Common myeloid progenitor, CD34-positive (primary cell): ENCODE data around the gene DOK3.

Experiments
- CTCF ChIA-PET: fragments of 350-600 bp; sonication (Branson Sonifier 250); formaldehyde crosslinking; loops from one replicate; lab custom pipeline; 2021; ENCODE audit warnings: antibody characterized with exemption; lab: Charles Lee
- POLR2A ChIA-PET: fragments of 350-600 bp; sonication (Branson Sonifier 250); formaldehyde crosslinking; loops from one replicate; lab custom pipeline; 2021; ENCODE audit warnings: antibody characterized with exemption; lab: Charles Lee
- DNase-seq, 3 donors: peaks; one replicate each; pipeline versions ENCODE4 v3.0.0 to v3.0.0-alpha.2; 2013
- H3K27ac ChIP-seq, 2 experiments: 1 replicate in 1 of 2; 2 replicates in 1 of 2; pipeline ENCODE4 v1.7.0; 2013; ENCODE audit warnings: inconsistent platforms in 2 of 2, low read length in 2 of 2, mild to moderate bottlenecking in 2 of 2, low read depth in 1 of 2, moderate library complexity in 1 of 2; ENCODE audit not compliant: severe bottlenecking in 2 of 2, insufficient read depth in 1 of 2, poor library complexity in 1 of 2
- H3K27me3 ChIP-seq, 5 experiments: replicated peaks in 2 of 5; 1 replicate in 3 of 5; 2 replicates in 2 of 5; pipeline versions ENCODE4 v1.6.1 to v1.7.0; 2013; ENCODE audit warnings: low read length in 4 of 5, mild to moderate bottlenecking in 2 of 5, moderate library complexity in 2 of 5, inconsistent platforms in 1 of 5; ENCODE audit not compliant: insufficient read depth in 5 of 5, control insufficient read depth in 4 of 5
- H3K36me3 ChIP-seq, 4 experiments: 1 replicate in 2 of 4; 2 replicates in 2 of 4; pipeline versions ENCODE4 v1.6.1 to v1.7.0; 2013; ENCODE audit warnings: low read length in 3 of 4, control low read depth in 1 of 4, mild to moderate bottlenecking in 1 of 4; ENCODE audit not compliant: control insufficient read depth in 4 of 4, insufficient read depth in 4 of 4
- H3K4me1 ChIP-seq, 4 experiments: 1 replicate in 3 of 4; 2 replicates in 1 of 4; pipeline versions ENCODE4 v1.6.1 to v1.7.1; 2013; ENCODE audit warnings: low read length in 3 of 4, mild to moderate bottlenecking in 3 of 4, control low read depth in 1 of 4, inconsistent platforms in 1 of 4, moderate library complexity in 1 of 4; ENCODE audit not compliant: control insufficient read depth in 4 of 4, insufficient read depth in 4 of 4; ENCODE audit errors: control extremely low read depth in 1 of 4
- H3K4me3 ChIP-seq, 7 experiments: 1 replicate in 4 of 7; 2 replicates in 3 of 7; pipeline versions ENCODE4 v1.5.1 to v1.7.0; 2013; ENCODE audit warnings: mild to moderate bottlenecking in 7 of 7, low read length in 6 of 7, moderate library complexity in 6 of 7, inconsistent platforms in 2 of 7, low read depth in 2 of 7, control low read depth in 1 of 7; ENCODE audit not compliant: insufficient read depth in 4 of 7, control insufficient read depth in 1 of 7; ENCODE audit errors: extremely low read depth in 1 of 7
- H3K9me3 ChIP-seq, 5 experiments: 1 replicate in 4 of 5; 2 replicates in 1 of 5; pipeline versions ENCODE4 v1.6.1 to v1.7.1; 2013; ENCODE audit warnings: low read length in 4 of 5, mild to moderate bottlenecking in 2 of 5, inconsistent platforms in 1 of 5, low read depth in 1 of 5, moderate library complexity in 1 of 5; ENCODE audit not compliant: control insufficient read depth in 4 of 5, insufficient read depth in 2 of 5; ENCODE audit errors: control extremely low read depth in 1 of 5
- WGBS: methylation state at CpG from one replicate; pipeline ENCODE4 v1.1.5; 2013; ENCODE audit not compliant: insufficient coverage; 5-methylcytosine and 5-hydroxymethylcytosine counted together

The DOK3 gene

DNA sequence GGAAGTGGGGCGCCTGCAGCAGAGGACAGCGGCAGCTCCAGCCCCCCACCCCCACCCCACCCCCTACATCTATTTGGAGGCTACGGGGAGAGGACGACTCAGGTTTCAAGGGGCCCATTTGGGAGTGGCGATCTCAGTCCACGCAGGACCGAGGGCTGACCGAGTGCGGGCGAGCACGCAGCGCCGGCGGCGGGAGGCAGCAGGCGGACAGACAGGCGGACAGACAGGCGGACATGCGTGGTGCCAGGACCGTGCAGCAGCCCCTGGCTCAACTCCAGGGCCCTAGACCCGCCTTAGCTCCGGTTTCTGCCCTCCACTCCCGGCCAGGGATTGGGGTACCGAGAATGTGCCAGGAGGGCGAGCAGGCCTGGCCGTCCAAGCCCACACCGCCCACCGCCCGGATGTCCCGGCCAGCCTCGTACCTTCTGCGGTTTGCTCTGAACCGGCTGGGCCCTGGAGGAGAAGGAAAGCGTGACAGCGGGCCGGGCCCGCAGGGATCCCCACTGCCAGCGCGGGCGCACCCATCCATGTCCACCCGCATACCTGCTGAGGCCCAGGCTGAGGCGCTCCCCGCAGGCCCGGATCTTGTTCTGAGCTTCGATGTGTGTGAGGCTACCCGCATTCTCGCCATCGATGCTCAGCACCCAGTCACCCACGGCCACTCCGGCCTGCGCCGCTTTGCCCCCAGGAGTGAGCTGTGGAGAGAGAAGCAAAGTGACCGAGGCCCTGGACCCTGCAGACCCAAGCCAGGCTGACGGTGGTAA is 17.5 kb downstream of the DOK3 start:
- CTCF ChIA-PET = interaction anchor here (1.1 to 18.3 kb wide), 8 partner anchors 13 to 182 kb away, joined by 3 to 206 read pairs (median 4); partner anchors contain the start of gene DOK3
- no peak for DNase-seq
- Histone ChIP-seq H3K4me3 (no peak overlapping the region), H3K4me1 (peaks cover 2 to 41% (median 34%) of the 10 kb centered on the region in 4 experiments), H3K9me3 (no peaks in the 10 kb centered on the region), H3K36me3 (peaks cover 7 to 48% (median 16%) of the 10 kb centered on the region in 4 experiments), H3K27me3 (no peaks in the 10 kb centered on the region), H3K27ac (no peak overlapping the region)
- POLR2A ChIA-PET = interaction anchor here (0.5 kb wide), 1 partner anchor 956 kb away, joined by 3 read pairs; no protein-coding TSS in a partner anchor
- WGBS = 98% methylated on average over 50 of the region's 54 CpGs

DNA sequence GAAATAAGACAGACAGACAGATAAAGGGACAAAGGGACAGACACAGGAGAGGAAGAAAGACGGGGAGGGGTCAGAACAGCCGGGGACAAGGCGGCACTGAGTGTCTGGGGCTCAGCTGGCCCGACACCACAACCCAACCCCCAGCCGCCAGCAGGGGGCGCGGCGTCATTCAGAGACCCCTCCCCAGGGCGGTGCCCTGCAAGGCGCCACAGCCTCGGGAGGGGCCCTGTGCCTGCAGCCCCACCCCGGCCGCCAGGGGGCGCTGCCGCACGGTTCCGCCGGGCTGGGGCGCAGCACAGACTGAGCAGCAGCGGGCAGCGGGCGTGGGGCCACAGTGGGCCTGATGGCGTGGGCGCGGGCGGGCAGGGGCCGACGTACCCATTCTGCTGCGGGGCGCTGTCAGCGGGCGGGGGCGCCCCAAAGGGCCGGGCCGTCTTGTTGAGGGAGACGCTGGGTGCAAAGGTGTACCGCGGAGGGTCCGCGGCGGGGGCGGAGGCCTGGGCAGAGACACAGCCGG is 18.1 kb downstream of the DOK3 start:
- Histone ChIP-seq H3K9me3 (no peaks in the 10 kb centered on the region), H3K4me1 (peaks cover 2 to 35% (median 28%) of the 10 kb centered on the region in 4 experiments), H3K36me3 (peaks cover 7 to 50% (median 17%) of the 10 kb centered on the region in 4 experiments), H3K27ac (no peak overlapping the region), H3K27me3 (no peaks in the 10 kb centered on the region), H3K4me3 (no peak overlapping the region)
- ChIA-PET POLR2A (no interaction called here), CTCF (interaction anchor here (1.3 to 18.3 kb wide), 3 partner anchors 12 to 19 kb away, joined by 4 to 206 read pairs (median 12); partner anchors contain the start of gene DOK3)
- 85% methylated on average over 28 of the region's 43 CpGs for WGBS
- DNase-seq = peak in 2 of 3 donors; percentile 64 to 65

DNA sequence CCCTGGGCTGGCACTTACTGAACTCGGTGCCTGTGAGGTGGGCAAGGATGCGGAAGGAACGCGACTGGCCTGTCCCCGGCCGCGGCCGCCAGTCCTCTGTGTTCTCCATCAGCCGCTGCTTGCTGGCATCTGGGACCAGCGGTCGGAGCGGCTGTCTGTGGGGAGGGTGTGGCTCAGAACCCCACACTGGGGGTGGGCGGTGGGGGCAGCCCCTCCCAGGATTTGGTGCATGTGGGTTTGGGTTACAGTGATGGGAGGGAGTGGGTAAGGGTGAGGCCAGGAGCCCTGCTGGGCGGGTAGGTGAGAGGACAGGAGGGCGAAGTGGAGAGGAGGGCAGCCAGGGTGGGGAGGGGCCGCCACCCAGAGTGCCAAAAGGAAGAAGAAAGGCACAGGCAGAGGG is 18.6 kb downstream of the DOK3 start:
- 98% methylated on average over 11 of the region's 16 CpGs for WGBS
- no peak for DNase-seq
- H3K4me3 ChIP-seq = no peak overlapping the region
- ChIA-PET POLR2A (no interaction called here), CTCF (interaction anchor here (2.0 to 18.3 kb wide), 3 partner anchors 13 to 102 kb away, joined by 4 to 206 read pairs (median 40); partner anchors contain the start of gene DOK3)
- H3K27ac ChIP-seq = no peak overlapping the region
- H3K4me1 ChIP-seq = peaks cover 2 to 30% (median 23%) of the 10 kb centered on the region in 4 experiments
- H3K36me3 ChIP-seq = peaks cover 7 to 54% (median 19%) of the 10 kb centered on the region in 4 experiments
- no peaks in the 10 kb centered on the region for H3K9me3 ChIP-seq
- H3K27me3 ChIP-seq = no peaks in the 10 kb centered on the region

GRCh38 chr5:177490311-177490991 is 19.2 kb downstream of the DOK3 start:
- Histone ChIP-seq H3K4me3 (no peak overlapping the region), H3K4me1 (peaks cover 0 to 25% (median 18%) of the 10 kb centered on the region in 4 experiments), H3K27ac (no peak overlapping the region), H3K9me3 (no peaks in the 10 kb centered on the region), H3K36me3 (peaks cover 7 to 55% (median 20%) of the 10 kb centered on the region in 4 experiments), H3K27me3 (no peaks in the 10 kb centered on the region)
- ChIA-PET POLR2A (interaction anchor here (1.2 kb wide), 1 partner anchor 12 kb away, joined by 5 read pairs; no protein-coding TSS in a partner anchor), CTCF (interaction anchor here (1.5 to 18.3 kb wide), 4 partner anchors 13 to 101 kb away, joined by 3 to 206 read pairs (median 22); partner anchors contain the start of gene DOK3)
- DNase-seq = no peak
- WGBS = 93% methylated on average over 14 of the region's 15 CpGs

GRCh38 chr5:177489119-177489716 is 20.4 kb downstream of the DOK3 start:
- Histone ChIP-seq H3K36me3 (peaks cover 7 to 58% (median 21%) of the 10 kb centered on the region in 4 experiments), H3K27ac (no peak overlapping the region), H3K27me3 (no peaks in the 10 kb centered on the region), H3K4me1 (peaks cover 0 to 12% (median 5%) of the 10 kb centered on the region in 4 experiments), H3K9me3 (no peaks in the 10 kb centered on the region), H3K4me3 (no peak overlapping the region)
- WGBS = 87% methylated on average over 22 of the region's 26 CpGs
- no peak for DNase-seq
- ChIA-PET POLR2A (interaction anchor here (1.2 kb wide), 1 partner anchor 10 kb away, joined by 5 read pairs; no protein-coding TSS in a partner anchor), CTCF (interaction anchor here (0.7 to 18.3 kb wide), 8 partner anchors 8 to 118 kb away, joined by 3 to 206 read pairs (median 4); partner anchors contain the start of genes DOK3 and PDLIM7)

DNA sequence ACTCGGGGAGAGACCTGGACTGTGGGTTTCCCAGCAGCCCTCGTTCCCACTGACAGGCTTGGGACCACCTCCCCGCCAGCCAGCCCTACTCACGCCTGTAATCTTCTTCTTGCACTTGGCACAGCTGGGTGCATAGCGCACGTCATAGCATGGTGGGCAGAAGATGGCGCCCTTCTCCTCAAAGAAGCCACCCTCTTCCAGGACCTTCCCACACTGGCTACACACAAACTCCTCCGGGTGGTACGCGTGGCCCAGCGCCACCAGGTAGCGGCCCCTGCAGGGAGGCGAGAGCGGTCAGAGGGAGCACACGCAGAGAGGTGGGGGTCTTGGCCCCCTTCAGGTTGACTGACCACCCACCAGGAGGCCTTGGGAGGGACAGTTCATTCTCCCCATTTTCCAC is 21.7 kb downstream of the DOK3 start:
- ChIA-PET CTCF (interaction anchor here (0.7 to 18.3 kb wide), 8 partner anchors 10 to 31 kb away, joined by 3 to 206 read pairs (median 4); partner anchors contain the start of gene DOK3), POLR2A (no interaction called here)

More for the DNA sequence above, 21.7 kb downstream of the DOK3 start:
- H3K36me3 ChIP-seq = peaks cover 7 to 64% (median 23%) of the 10 kb centered on the region in 4 experiments
- peak in 2 of 3 donors; percentile 46 to 49 for DNase-seq
- peaks cover 0 to under 1% (median 0%) of the 10 kb centered on the region in 4 experiments for H3K4me1 ChIP-seq
- no peaks in the 10 kb centered on the region for H3K27me3 ChIP-seq
- WGBS = 91% methylated on average over 14 of the region's 15 CpGs
- no peaks in the 10 kb centered on the region for H3K9me3 ChIP-seq
- H3K27ac ChIP-seq = no peak overlapping the region
- H3K4me3 ChIP-seq = no peak overlapping the region
